Spleen (tissue), 7 donors: Measurements from ENCODE around the gene USP6.

Experiments used
- CTCF ChIP-seq, 11 experiments: fragments of 200-600 bp in 7 of 11; fragments of 450-650 bp in 4 of 11; sonication (generic) in 4 of 11; IDR thresholded peaks in 8 of 11; conservative IDR thresholded peaks in 3 of 11; 1 replicate in 7 of 11; 2 replicates in 4 of 11; pipeline versions ENCODE4 v1.4.0 to v1.8.0; 2016 to 2021; ENCODE audit warnings: antibody characterized with exemption in 11 of 11, inconsistent platforms in 4 of 11, mild to moderate bottlenecking in 1 of 11
- POLR2AphosphoS5 ChIP-seq, 3 donors: sonication (generic); formaldehyde crosslinking; IDR thresholded peaks; one replicate each; pipeline ENCODE4 v1.5.1; 2017; ENCODE audit warnings: antibody characterized with exemption in 3 of 3
- donor health status: DM: no; HTN: no; CAD: no; lungs with moderate emphysema.
- donor health status: DM: no; HTN: no; CAD: no.
- donor health status: DM: no; HTN: no; CAD: no.

- TF ChIP-seq POLR2AphosphoS5 (IDR thresholded peaks at IDR 0.05) (no peak), CTCF (IDR thresholded peaks at IDR 0.05 in 8 of 11, conservative IDR thresholded peaks at IDR 0.05 in 3 of 11) (no peak)
These were observed 94.9 kb downstream of the USP6 start for GRCh38 chr17:5210614-5211252.
